ENCODE measurements around the gene GMPR. TPM values are rescaled to one million over a fixed set of nuclear protein-coding genes. Genes with fewer than 3 reads are reported as not detected.

The GMPR gene
- total RNA-seq, 1 experiment from 2014 or later: 24.0 TPM

- no peaks in the 10 kb centered on the region for H4K20me1 ChIP-seq (ENCODE audit: insufficient read depth)
- no peak overlapping the region for H3K4me3 ChIP-seq (replicated peaks in 1 of 2; ENCODE audit: low read depth in 1 of 2, low read length in 2 of 2)
- ChIA-PET POLR2A (no interaction called here), RAD21 (ENCODE audit: low non-redundant PET in 1 of 2, low total read pairs in 2 of 2, uncharacterized antibody in 2 of 2, unreplicated experiment in 2 of 2) (no interaction called here), CTCF (no interaction called here)
- intact Hi-C loops (cut with micrococcal nuclease): no loop called here
- no peaks in the 10 kb centered on the region for H3K79me2 ChIP-seq (ENCODE audit: insufficient read depth, low read length)
- H3K4me2 ChIP-seq (ENCODE audit: low read length): no peak overlapping the region
- no peaks in the 10 kb centered on the region for H3K4me1 ChIP-seq (ENCODE audit: control insufficient read depth in 1 of 2, insufficient read depth in 2 of 2, low read length in 2 of 2)
- no peaks in the 10 kb centered on the region for H3K9me2 ChIP-seq (ENCODE audit: insufficient read depth)
- ATAC-seq: no peak
- peaks cover 4 to 10% of the 10 kb centered on the region in 2 experiments; a peak in 3 of 4 replicates for H3K36me3 ChIP-seq (ENCODE audit: control insufficient read depth in 1 of 2, insufficient read depth in 2 of 2, low read length in 2 of 2)
- no peak for DNase-seq (ENCODE audit: low read depth, low spot score)
- no peak overlapping the region for H3K27ac ChIP-seq (ENCODE audit: low read depth, low read length)
- no TSS peak for BruUV-seq (replicated peaks)
- no peaks in the 10 kb centered on the region for H3K27me3 ChIP-seq (ENCODE audit: insufficient read depth, low read length)
- H2AFZ ChIP-seq (ENCODE audit: low read depth, low read length, poor library complexity, severe bottlenecking): no peak overlapping the region
- H3K9me3 ChIP-seq (ENCODE audit: control insufficient read depth in 1 of 2, insufficient read depth in 1 of 2, low read depth in 1 of 2, low read length in 2 of 2): no peaks in the 10 kb centered on the region
- no peak overlapping the region for H3K9ac ChIP-seq (ENCODE audit: low read length)
- TF ChIP-seq CTCF (IDR thresholded peaks at IDR 0.05 in 2 of 3, conservative IDR thresholded peaks at IDR 0.05 in 1 of 3; ENCODE audit: borderline replicate concordance in 1 of 3, insufficient read depth in 1 of 3, low read depth in 2 of 3, low read length in 2 of 3) (no peak), EZH2 (IDR thresholded peaks at IDR 0.05) (no peak), SIN3A (IDR thresholded peaks at IDR 0.05; ENCODE audit: low read depth) (no peak), ZNF274 (IDR thresholded peaks at IDR 0.05; ENCODE audit: low read depth, low read length) (no peak)
These were observed 13.3 kb downstream of the GMPR start for GRCh38 chr6:16251706-16252105.

- no peak for DNase-seq (ENCODE audit: low read depth, low spot score)
- Histone ChIP-seq H3K9me3 (ENCODE audit: control insufficient read depth in 1 of 2, insufficient read depth in 1 of 2, low read depth in 1 of 2, low read length in 2 of 2) (no peaks in the 10 kb centered on the region), H3K9me2 (ENCODE audit: insufficient read depth) (no peaks in the 10 kb centered on the region), H3K79me2 (ENCODE audit: insufficient read depth, low read length) (no peaks in the 10 kb centered on the region), H3K4me2 (ENCODE audit: low read length) (no peak overlapping the region), H2AFZ (ENCODE audit: low read depth, low read length, poor library complexity, severe bottlenecking) (no peak overlapping the region), H3K36me3 (ENCODE audit: control insufficient read depth in 1 of 2, insufficient read depth in 2 of 2, low read length in 2 of 2) (peaks cover 3 to 7% of the 10 kb centered on the region in 2 experiments; a peak in 2 of 4 replicates), H3K4me3 (replicated peaks in 1 of 2; ENCODE audit: low read depth in 1 of 2, low read length in 2 of 2) (no peak overlapping the region), H3K9ac (ENCODE audit: low read length) (no peak overlapping the region), H3K27ac (ENCODE audit: low read depth, low read length) (no peak overlapping the region), H4K20me1 (ENCODE audit: insufficient read depth) (no peaks in the 10 kb centered on the region), H3K27me3 (ENCODE audit: insufficient read depth, low read length) (no peaks in the 10 kb centered on the region), H3K4me1 (ENCODE audit: control insufficient read depth in 1 of 2, insufficient read depth in 2 of 2, low read length in 2 of 2) (no peaks in the 10 kb centered on the region)
- intact Hi-C loops (cut with micrococcal nuclease): no loop called here
- no peak for ATAC-seq
- POLR2A ChIA-PET: no interaction called here
- RAD21 ChIA-PET (ENCODE audit: low non-redundant PET in 1 of 2, low total read pairs in 2 of 2, uncharacterized antibody in 2 of 2, unreplicated experiment in 2 of 2): no interaction called here
- CTCF ChIA-PET: no interaction called here
- no TSS peak for BruUV-seq (replicated peaks)
- TF ChIP-seq EZH2 (IDR thresholded peaks at IDR 0.05) (no peak), SRF (IDR thresholded peaks at IDR 0.05; ENCODE audit: low read depth) (no peak), FOSL1 (IDR thresholded peaks at IDR 0.05; ENCODE audit: low read depth) (no peak), ZFX (IDR thresholded peaks at IDR 0.05) (no peak), REST (IDR thresholded peaks at IDR 0.05; ENCODE audit: low read depth) (no peak), YY1 (IDR thresholded peaks at IDR 0.05; ENCODE audit: extremely low read depth, insufficient replicate concordance, low read depth, low read length) (no peak), EZH2phosphoT487 (IDR thresholded peaks at IDR 0.05; ENCODE audit: borderline replicate concordance) (no peak), POLR2AphosphoS5 (IDR thresholded peaks at IDR 0.05; ENCODE audit: low read depth, low read length) (no peak)
- TF ChIP-seq, protein P1, sequence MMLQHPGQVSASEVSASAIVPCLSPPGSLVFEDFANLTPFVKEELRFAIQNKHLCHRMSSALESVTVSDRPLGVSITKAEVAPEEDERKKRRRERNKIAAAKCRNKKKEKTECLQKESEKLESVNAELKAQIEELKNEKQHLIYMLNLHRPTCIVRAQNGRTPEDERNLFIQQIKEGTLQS (IDR thresholded peaks at IDR 0.05): no peak
These were observed 14.4 kb downstream of the GMPR start for GRCh38 chr6:16252686-16253299.
